HG03354 (cell line): ENCODE results near the gene TMEM190.
"Not testable (repeated sequence)": the region's sequence is repeated elsewhere in the genome, so short reads cannot be mapped to it uniquely, and the experiment has no call there.

Source experiments
- ATAC-seq: cut with Tn5 transposase; IDR thresholded peaks from one replicate; pipeline ENCODE4 v1.9.1; 2021; ENCODE audit warnings: mild to moderate bottlenecking; ENCODE audit not compliant: unreplicated experiment, poor library complexity, severe bottlenecking

The TMEM190 gene

GRCh38 chr19:55386493-55386971 lies 9.9 kb downstream of the TMEM190 start:
- ATAC-seq, result no peak

GRCh38 chr19:55387736-55388497 lies 11.3 kb downstream of the TMEM190 start:
- no peak for ATAC-seq

DNA sequence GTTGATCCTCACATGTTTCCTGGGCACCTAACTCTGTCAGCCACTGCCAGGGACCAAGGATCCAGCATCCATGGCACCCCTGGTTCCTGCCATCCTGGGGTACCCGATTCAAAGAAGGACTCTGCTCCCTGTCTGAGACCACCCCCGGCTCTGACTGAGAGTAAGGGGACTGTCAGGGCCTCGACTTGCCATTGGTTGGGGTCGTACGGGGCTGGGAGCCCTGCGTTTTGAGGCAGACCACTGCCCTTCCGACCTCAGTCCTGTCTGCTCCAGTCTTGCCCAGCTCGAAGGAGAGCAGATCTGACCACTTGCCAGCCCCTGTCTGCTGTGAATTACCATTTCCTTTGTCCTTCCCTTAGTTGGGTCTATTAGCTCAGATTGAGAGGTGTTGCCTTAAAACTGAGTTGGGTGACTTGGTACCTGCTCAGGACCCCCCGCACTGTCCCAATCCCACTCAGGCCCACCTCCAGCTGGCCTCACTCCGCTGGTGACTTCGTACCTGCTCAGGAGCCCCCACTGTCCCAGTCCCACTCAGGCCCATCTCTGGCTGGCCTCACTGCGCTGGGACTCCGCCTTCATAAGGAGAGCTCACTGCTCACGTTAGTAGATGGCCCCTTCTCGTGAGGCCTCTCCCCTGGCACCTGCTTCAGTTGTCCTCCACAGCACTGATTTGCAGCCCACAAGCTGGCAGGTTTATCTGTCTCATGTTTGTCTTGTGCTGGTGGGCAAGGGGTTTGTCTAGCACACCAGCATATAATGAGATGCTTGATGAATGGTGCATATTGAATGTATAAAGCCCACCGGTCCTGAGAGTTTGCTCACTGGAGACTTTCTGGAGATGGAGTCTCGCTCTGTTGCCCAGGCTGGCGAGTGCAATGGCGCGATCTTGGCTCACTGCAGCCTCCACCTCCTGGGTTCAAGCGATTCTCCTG lies 13.0 kb downstream of the TMEM190 start:
- no peak for ATAC-seq

DNA sequence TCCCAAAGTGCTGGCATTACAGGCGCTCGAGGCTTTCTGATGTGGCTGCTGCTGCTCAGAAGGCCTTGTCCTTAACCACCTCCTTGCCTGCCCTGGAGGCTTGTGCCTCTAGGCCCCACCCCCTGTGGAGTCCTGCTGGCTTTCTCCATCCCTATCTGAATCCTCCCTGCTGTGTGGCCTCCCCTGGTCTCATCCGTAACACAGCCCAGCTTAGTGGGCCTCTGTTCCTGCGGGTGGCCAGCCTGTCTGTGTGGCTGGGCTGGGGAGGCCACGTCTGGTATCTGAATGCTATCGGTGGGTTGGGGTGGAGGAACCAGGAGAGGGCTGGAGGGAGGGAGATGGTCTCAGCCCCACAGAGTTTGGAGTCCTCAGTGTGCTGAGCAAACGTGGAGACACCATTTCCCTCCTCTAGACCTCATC lies 13.8 kb downstream of the TMEM190 start:
- ATAC-seq, result no peak

GRCh38 chr19:55391191-55391670 lies 14.6 kb downstream of the TMEM190 start:
- ATAC-seq, result no peak

DNA sequence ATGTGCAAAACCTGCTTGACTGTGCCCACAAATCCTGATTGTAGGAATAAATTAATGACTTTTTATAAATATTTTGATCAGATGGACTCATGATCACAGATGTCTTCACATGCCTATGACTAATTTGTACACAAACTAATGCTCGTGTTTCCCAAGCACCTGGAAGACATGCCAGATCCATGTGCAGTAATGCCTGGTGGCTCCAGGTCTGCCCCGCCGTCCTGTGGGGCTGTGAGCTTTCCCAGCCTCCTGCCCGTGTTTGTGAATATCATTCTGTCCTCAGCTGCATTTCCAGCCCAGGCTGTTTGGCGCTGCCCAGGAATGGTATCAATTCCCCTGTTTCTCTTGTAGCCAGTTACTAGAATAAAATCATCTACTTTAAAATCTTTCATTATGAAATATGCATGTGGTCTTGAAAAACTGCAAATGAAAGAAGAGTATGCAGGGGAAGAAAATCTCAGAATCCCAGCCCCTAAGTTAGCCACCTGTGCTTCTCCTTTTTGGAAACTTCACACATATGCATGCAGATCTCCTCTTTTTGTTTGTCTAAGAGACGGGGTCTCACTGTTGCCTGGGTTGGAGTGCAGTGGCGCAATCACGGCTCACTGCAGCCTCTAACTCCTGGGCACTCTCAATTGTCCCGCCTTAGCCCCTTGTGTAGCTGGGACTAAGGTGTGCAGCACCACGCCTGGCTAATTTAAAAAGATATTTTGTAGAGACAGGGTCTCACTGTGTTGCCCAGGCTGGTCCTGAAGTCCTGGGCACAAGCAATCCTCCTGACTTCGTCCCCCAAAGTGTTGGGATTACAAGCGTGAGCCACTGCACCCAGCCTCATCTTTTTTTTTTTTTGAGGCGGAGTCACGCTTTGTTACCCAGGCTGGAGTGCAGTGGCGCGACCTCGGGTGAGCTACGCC lies 15.3 kb downstream of the TMEM190 start:
- no peak for ATAC-seq

GRCh38 chr19:55392820-55393761 lies 16.5 kb downstream of the TMEM190 start:
- ATAC-seq, result no peak

GRCh38 chr19:55398200-55398925 lies 21.7 kb downstream of the TMEM190 start:
- ATAC-seq, result no peak

GRCh38 chr19:55400281-55401087 lies 23.9 kb downstream of the TMEM190 start:
- no peak for ATAC-seq

GRCh38 chr19:55401390-55401789 lies 24.8 kb downstream of the TMEM190 start:
- not testable (repeated sequence) for ATAC-seq

DNA sequence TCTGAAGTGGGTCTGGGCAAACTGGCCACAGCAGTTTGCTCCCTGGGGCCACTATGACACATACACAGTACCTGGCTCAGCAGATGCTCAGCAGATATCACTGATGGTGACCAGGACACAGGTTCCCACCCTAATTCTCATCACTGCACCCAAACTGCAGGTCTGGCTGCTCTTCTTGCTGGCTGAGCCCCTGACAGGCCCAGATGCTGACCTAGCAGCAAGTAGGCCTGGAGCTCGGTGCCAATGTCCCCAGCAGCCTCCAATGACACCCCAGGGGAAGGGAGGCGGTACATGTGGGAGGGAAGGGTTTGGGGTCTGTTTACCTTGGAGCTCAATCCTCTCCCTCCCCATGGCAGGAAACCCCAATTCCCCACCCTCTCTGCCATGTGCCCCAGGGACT lies 25.9 kb downstream of the TMEM190 start:
- ATAC-seq, result no peak

DNA sequence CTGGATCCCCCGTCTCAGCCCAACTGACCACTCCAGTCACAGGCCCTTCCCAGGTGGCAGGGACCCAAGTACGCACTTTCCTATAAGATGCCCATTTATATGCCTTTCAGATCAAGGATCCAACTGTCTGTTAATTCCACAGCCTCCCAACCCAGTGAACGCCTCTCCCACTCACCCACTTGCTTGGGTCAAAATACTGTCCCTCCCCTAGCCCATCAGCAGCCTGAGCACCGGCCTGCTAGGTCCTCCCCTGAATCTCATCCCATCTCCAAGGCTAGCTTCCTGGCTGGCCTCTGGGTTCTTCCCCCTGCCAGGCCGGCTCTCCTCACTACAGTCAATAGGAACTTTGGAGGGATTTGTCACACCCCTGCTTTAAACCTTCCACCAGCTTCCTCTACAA lies 29.0 kb downstream of the TMEM190 start:
- ATAC-seq, result no peak

DNA sequence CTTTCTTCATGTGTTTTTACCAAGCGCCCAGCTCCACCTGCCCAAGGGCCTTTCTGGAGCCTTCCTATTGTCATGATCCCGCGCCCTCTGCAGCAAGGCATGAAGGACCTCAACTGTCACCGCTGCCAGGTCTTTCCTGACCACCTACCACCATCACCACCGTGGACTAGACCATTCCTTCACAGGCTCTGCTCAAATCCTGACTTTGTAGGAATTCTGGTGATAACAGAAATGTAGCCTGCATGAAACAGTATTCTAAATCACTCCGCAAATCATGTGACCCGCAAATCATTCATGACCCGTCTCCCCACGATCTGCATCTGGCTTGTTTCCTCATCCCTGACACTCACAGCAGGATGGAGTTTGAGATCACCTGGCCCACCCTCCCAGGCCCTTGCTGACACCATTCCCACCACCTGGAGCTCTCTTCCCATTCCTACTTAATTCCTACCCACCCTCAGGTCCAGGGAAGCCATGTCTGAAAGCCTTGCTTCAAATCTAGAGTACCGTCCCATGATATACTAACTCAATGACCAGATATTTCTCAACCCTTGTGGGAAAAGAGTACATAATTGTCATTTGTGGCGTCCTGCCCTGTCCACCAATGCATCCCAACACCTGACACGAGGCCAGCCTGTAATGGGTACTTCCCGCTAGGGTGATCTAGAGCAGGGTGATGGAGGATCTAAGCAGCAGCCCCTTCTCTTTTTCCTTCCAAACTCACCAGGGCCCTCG lies 29.6 kb downstream of the TMEM190 start:
- no peak for ATAC-seq

DNA sequence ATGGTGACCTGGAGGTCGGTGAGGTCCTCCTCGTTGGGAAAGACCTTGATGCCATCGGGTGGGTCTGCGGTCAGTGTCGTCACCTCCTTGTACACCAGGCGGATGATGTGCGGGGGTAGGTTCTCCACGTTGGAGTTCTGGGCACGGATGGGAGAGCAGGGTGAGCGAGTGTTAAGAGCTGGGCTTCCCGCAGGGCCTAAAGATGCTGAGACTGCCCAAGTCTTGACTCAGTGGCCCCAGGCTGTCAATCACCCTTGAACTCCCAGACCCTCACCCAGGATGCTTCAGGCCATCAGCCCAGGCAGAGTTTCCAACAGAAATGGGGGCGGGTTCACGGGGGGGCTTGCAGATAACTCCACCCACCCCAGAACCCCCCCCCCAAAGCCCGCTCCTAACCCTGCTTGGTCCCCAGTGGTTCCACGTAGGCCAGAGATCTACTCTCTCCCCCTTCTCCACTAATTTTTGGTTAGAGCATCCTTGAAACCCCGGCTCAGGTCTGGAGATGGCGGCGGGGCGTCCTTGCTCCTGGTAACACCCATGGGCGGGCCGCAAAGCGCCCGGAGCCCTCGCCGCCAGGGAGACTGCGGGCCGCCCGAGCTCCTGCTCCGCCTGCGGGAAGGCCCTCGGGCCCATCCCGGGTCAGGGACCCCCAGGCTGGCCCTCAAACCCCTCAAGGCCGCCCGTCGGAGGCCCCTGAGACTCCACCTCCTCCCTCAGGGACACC lies 30.4 kb downstream of the TMEM190 start:
- ATAC-seq, result peak; percentile 3

GRCh38 chr19:55407550-55407799 lies 30.8 kb downstream of the TMEM190 start, which contains the start of gene UBE2S:
TSS of gene UBE2S (minus strand) at chr19:55407788. CDS start at chr19:55407589, 199 bp downstream.
- ATAC-seq, result peak; percentile 12
